GM21526 (cell line): ENCODE data around the gene CEP350.
A peak's percentile ranks its signal among the peaks of the same experiment; 100 is the strongest.

Source experiments
- ATAC-seq: cut with Tn5 transposase; IDR thresholded peaks from one replicate; pipeline ENCODE4 v1.9.1; 2021; ENCODE audit warnings: moderate library complexity; ENCODE audit not compliant: unreplicated experiment, low FRiP score

CEP350 gene

GRCh38 chr1:180151508-180151907, 196.9 kb downstream of the CEP350 start:
- ATAC-seq, result no peak

GRCh38 chr1:180152588-180152987, 198.0 kb downstream of the CEP350 start:
- ATAC-seq, result no peak

- ATAC-seq, result no peak
Measured at GRCh38 chr1:180153032-180153431, 198.4 kb downstream of the CEP350 start.

- peak; percentile 3 for ATAC-seq
Measured at GRCh38 chr1:180154003-180154324, 199.4 kb downstream of the CEP350 start.

- peak; percentile 88 for ATAC-seq
Measured at GRCh38 chr1:180154325-180155181, 199.9 kb downstream of the CEP350 start, which contains the start of gene QSOX1. TSS of gene QSOX1 (plus strand) at chr1:180154869. CDS start at chr1:180154908, 39 bp downstream.

GRCh38 chr1:180155182-180155682, 200.6 kb downstream of the CEP350 start:
- ATAC-seq, result no peak

- no peak for ATAC-seq
Measured at GRCh38 chr1:180156201-180156600, 201.6 kb downstream of the CEP350 start.

GRCh38 chr1:180156631-180157091, 202.1 kb downstream of the CEP350 start:
- ATAC-seq, result no peak

- ATAC-seq, result no peak
Measured at GRCh38 chr1:180157108-180157507, 202.5 kb downstream of the CEP350 start.

- no peak for ATAC-seq
Measured at GRCh38 chr1:180157576-180158057, 203.0 kb downstream of the CEP350 start.

- no peak for ATAC-seq
Measured at GRCh38 chr1:180158149-180159147, 203.8 kb downstream of the CEP350 start.

GRCh38 chr1:180160357-180160756, 205.7 kb downstream of the CEP350 start:
- ATAC-seq, result no peak

GRCh38 chr1:180163041-180163440, 208.4 kb downstream of the CEP350 start:
- no peak for ATAC-seq
